Esophagus squamous epithelium (tissue), 5 donors: ENCODE results near the gene SERPINA5. TPM values are rescaled to one million over a fixed set of nuclear protein-coding genes. Genes with fewer than 3 reads are reported as not detected.

Source experiments
- DNase-seq: peaks from one replicate; lab custom pipeline; 2025; lab: John Stamatoyannopoulos, UW
- H3K27ac ChIP-seq, 4 donors: fragments of 200-600 bp; sonication (generic); one replicate each; pipeline ENCODE4 v1.5.1; 2016 to 2019; ENCODE audit warnings: mild to moderate bottlenecking in 1 of 4
- H3K27me3 ChIP-seq, 4 donors: fragments of 200-600 bp; sonication (generic); 1 replicate in 3 of 4; 2 replicates in 1 of 4; pipeline versions ENCODE4 v1.5.1 to v1.6.0; 2017 to 2021; ENCODE audit warnings: antibody characterized with exemption in 1 of 4
- H3K36me3 ChIP-seq, 3 donors: fragments of 200-600 bp; sonication (generic); one replicate each; pipeline ENCODE4 v1.5.1; 2016 to 2019
- H3K4me1 ChIP-seq, 3 donors: fragments of 200-600 bp; sonication (generic); one replicate each; pipeline ENCODE4 v1.5.1; 2017 to 2019
- H3K4me3 ChIP-seq, 4 donors: fragments of 200-600 bp; sonication (generic); 1 replicate in 3 of 4; 2 replicates in 1 of 4; pipeline ENCODE4 v1.5.1; 2016 to 2019; ENCODE audit warnings: mild to moderate bottlenecking in 2 of 4, moderate library complexity in 1 of 4
- H3K9me3 ChIP-seq, 3 donors: fragments of 200-600 bp; sonication (generic); one replicate each; pipeline ENCODE4 v1.5.1; 2016 to 2019
- POLR2A ChIP-seq, 4 donors: fragments of 450-650 bp; IDR thresholded peaks; one replicate each; pipeline ENCODE4 v1.6.1; 2017; ENCODE audit warnings: antibody characterized with exemption in 4 of 4, mild to moderate bottlenecking in 4 of 4, moderate library complexity in 3 of 4
- WGBS, 2 donors: methylation state at CpG; one replicate each; pipeline ENCODE4 v1.1.5; 2018; 5-methylcytosine and 5-hydroxymethylcytosine counted together
- intact Hi-C: fragments of 100-400 bp; cut with DNase I; formaldehyde crosslinking; loops from one replicate; pipeline ENCODE4 v1.15.0; 2022
- total RNA-seq, 4 donors: library from RNA; depleted of rRNA; stranded (reverse); fragments of >200 nt; gene quantifications; one replicate each; pipeline ENCODE4 v1.1.0, GENCODE V29; 2016
- TF ChIP-seq, protein P1 (sequence below), 6 experiments: fragments of 450-650 bp in 4 of 6; fragments of 200-600 bp in 2 of 6; sonication (generic) in 2 of 6; IDR thresholded peaks; one replicate each; pipeline ENCODE4 v1.5.1; 2016 to 2019; ENCODE audit warnings: antibody characterized with exemption in 6 of 6, mild to moderate bottlenecking in 4 of 6, moderate library complexity in 4 of 6
- donor health status: DM: yes; HTN: yes; CAD: no.

Gene SERPINA5
- total RNA-seq, 4 donors from 2014 or later: 0.12 to 0.38 (median 0.35) TPM; not detected in 1

- Histone ChIP-seq H3K27ac (no peak overlapping the region), H3K4me1 (no peaks in the 10 kb centered on the region), H3K36me3 (no peaks in the 10 kb centered on the region), H3K4me3 (no peak overlapping the region), H3K27me3 (peaks cover 0 to 11% (median 0%) of the 10 kb centered on the region in 4 donors), H3K9me3 (peaks cover 0 to 5% (median 0%) of the 10 kb centered on the region in 3 donors)
- TF ChIP-seq, protein P1, sequence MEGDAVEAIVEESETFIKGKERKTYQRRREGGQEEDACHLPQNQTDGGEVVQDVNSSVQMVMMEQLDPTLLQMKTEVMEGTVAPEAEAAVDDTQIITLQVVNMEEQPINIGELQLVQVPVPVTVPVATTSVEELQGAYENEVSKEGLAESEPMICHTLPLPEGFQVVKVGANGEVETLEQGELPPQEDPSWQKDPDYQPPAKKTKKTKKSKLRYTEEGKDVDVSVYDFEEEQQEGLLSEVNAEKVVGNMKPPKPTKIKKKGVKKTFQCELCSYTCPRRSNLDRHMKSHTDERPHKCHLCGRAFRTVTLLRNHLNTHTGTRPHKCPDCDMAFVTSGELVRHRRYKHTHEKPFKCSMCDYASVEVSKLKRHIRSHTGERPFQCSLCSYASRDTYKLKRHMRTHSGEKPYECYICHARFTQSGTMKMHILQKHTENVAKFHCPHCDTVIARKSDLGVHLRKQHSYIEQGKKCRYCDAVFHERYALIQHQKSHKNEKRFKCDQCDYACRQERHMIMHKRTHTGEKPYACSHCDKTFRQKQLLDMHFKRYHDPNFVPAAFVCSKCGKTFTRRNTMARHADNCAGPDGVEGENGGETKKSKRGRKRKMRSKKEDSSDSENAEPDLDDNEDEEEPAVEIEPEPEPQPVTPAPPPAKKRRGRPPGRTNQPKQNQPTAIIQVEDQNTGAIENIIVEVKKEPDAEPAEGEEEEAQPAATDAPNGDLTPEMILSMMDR (IDR thresholded peaks at IDR 0.05): no peak
- TF ChIP-seq POLR2A (IDR thresholded peaks at IDR 0.05): no peak
- DNase-seq: no peak
- intact Hi-C loops: no loop called here
- WGBS, 2 donors: 74 to 78% methylated on average over 9 of the region's 9 CpGs
Measured at GRCh38 chr14:94559638-94560290, 21.5 kb upstream of the SERPINA5 start.

- Histone ChIP-seq H3K27me3 (peaks cover 0 to 11% (median 0%) of the 10 kb centered on the region in 4 donors), H3K9me3 (no peaks in the 10 kb centered on the region), H3K36me3 (no peaks in the 10 kb centered on the region), H3K4me3 (no peak overlapping the region), H3K27ac (no peak overlapping the region), H3K4me1 (no peaks in the 10 kb centered on the region)
- DNase-seq: no peak
- WGBS, 2 donors: 85 to 94% methylated on average over 2 of the region's 3 CpGs
- TF ChIP-seq POLR2A (IDR thresholded peaks at IDR 0.05): no peak
- TF ChIP-seq, protein P1 (IDR thresholded peaks at IDR 0.05): no peak
- intact Hi-C loops: no loop called here
Measured at GRCh38 chr14:94560291-94560665, 20.9 kb upstream of the SERPINA5 start.

- TF ChIP-seq POLR2A (IDR thresholded peaks at IDR 0.05): no peak
- TF ChIP-seq, protein P1 (IDR thresholded peaks at IDR 0.05): no peak
- H3K27me3 ChIP-seq: peaks cover 0 to 11% (median 0%) of the 10 kb centered on the region in 4 donors
- H3K27ac ChIP-seq: no peak within 1 kb of the TSS
- no peaks in the 10 kb centered on the region for H3K4me1 ChIP-seq
- no peak for DNase-seq
- H3K4me3 ChIP-seq: no peak within 1 kb of the TSS
- intact Hi-C loops: no loop called here
- 80 to 94% methylated on average over 6 to 8 of the region's 11 CpGs for WGBS, 2 donors
- H3K9me3 ChIP-seq: no peaks in the 10 kb centered on the region
- no peaks in the 10 kb centered on the region for H3K36me3 ChIP-seq
Measured at GRCh38 chr14:94560751-94561655, 20.2 kb upstream of the SERPINA5 start, which contains the start of gene SERPINA4. SERPINA4 (plus strand) TSS chr14:94561442; CDS start chr14:94563483, 2,041 bp downstream.

- H3K27me3 ChIP-seq: peaks cover 0 to 11% (median 0%) of the 10 kb centered on the region in 4 donors
- DNase-seq: no peak
- no peaks in the 10 kb centered on the region for H3K4me1 ChIP-seq
- WGBS, 2 donors: 88 to 94% methylated on average over 5 to 6 of the region's 7 CpGs
- H3K36me3 ChIP-seq: no peaks in the 10 kb centered on the region
- H3K27ac ChIP-seq: no peak overlapping the region
- H3K4me3 ChIP-seq: no peak overlapping the region
- TF ChIP-seq, protein P1 (IDR thresholded peaks at IDR 0.05): no peak
- no peak for TF ChIP-seq POLR2A (IDR thresholded peaks at IDR 0.05)
- intact Hi-C loops: no loop called here
- no peaks in the 10 kb centered on the region for H3K9me3 ChIP-seq
Measured at GRCh38 chr14:94561656-94562010, 19.6 kb upstream of the SERPINA5 start.

DNA sequence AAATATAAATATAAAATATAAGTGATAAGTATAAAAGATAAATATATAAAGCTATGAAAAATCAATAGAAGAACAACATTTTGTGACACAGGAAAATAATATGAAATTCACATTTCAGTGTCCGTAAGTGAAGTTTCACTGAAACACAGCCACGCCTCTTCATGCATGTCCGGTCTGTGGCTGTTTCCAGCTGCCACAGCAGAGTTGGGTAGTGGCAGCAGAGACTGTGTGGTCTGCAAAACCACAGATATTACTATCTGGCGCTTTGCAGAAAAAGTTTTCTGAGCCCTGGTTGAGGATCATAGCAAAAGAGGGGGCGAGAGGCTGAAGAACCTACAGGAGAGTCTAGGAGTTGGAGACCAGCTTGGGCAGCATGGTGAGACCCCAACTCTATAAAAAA lies 19.2 kb upstream of the SERPINA5 start:
- no peak overlapping the region for H3K27ac ChIP-seq
- WGBS, 2 donors: 80% methylated on average over 5 of the region's 5 CpGs
- intact Hi-C loops: no loop called here

More for the DNA sequence above, 19.2 kb upstream of the SERPINA5 start:
- DNase-seq: no peak
- H3K9me3 ChIP-seq: no peaks in the 10 kb centered on the region
- no peaks in the 10 kb centered on the region for H3K4me1 ChIP-seq
- no peaks in the 10 kb centered on the region for H3K36me3 ChIP-seq
- H3K27me3 ChIP-seq: peaks cover 0 to 11% (median 0%) of the 10 kb centered on the region in 4 donors
- TF ChIP-seq, protein P1 (IDR thresholded peaks at IDR 0.05): no peak
- TF ChIP-seq POLR2A (IDR thresholded peaks at IDR 0.05): no peak
- no peak overlapping the region for H3K4me3 ChIP-seq
